GM12875 (cell line): ENCODE measurements around the gene TPSG1.

Experiments
- H3K4me3 ChIP-seq: one replicate; pipeline ENCODE4 v1.5.1; 2011; ENCODE audit warnings: low read depth, low read length, control low read depth
- CTCF ChIP-seq: IDR thresholded peaks from 2 replicates; pipeline ENCODE4 v1.5.1; 2011; ENCODE audit warnings: low read depth, mild to moderate bottlenecking, control low read depth, inconsistent platforms, low read length, moderate library complexity, borderline replicate concordance; ENCODE audit not compliant: insufficient read depth

The TPSG1 gene

GRCh38 chr16:1265090-1265630 lies 40.1 kb upstream of the TPSG1 start:
- TF ChIP-seq CTCF = no peak
- no peak overlapping the region for H3K4me3 ChIP-seq

- no peak for TF ChIP-seq CTCF
- H3K4me3 ChIP-seq = no peak overlapping the region
Measured at GRCh38 chr16:1264345-1265089, 39.4 kb upstream of the TPSG1 start.

GRCh38 chr16:1263591-1264344 lies 38.7 kb upstream of the TPSG1 start:
- TF ChIP-seq CTCF = no peak
- no peak overlapping the region for H3K4me3 ChIP-seq

- H3K4me3 ChIP-seq = no peak overlapping the region
- TF ChIP-seq CTCF = no peak
Measured at GRCh38 chr16:1262846-1263221, 37.8 kb upstream of the TPSG1 start.

GRCh38 chr16:1262210-1262845 lies 37.3 kb upstream of the TPSG1 start:
- no peak for TF ChIP-seq CTCF
- no peak overlapping the region for H3K4me3 ChIP-seq

- H3K4me3 ChIP-seq = no peak overlapping the region
- no peak for TF ChIP-seq CTCF
Measured at GRCh38 chr16:1261131-1261892, 36.2 kb upstream of the TPSG1 start.
